Aorta (tissue), 5 donors: ENCODE data around the gene TMEM33. TPM values are rescaled to one million over a fixed set of nuclear protein-coding genes. Genes with fewer than 3 reads are reported as not detected.

ENCODE experiments used
- ATAC-seq: fragments of 200-7000 bp; cut with Tn5 transposase; one replicate; pipeline ENCODE4 v1.9.1; 2022; ENCODE audit warnings: moderate library complexity; ENCODE audit not compliant: low FRiP score
- DNase-seq, 2 donors: peaks; one replicate each; pipeline ENCODE4 v3.0.0-alpha.2; 2020
- H3K27ac ChIP-seq, 2 donors: one replicate each; pipeline ENCODE4 v1.5.1; 2013; ENCODE audit warnings: low read length in 2 of 2, mild to moderate bottlenecking in 2 of 2, moderate library complexity in 2 of 2, control low read depth in 1 of 2, inconsistent platforms in 1 of 2, low read depth in 1 of 2
- H3K27me3 ChIP-seq, 2 donors: one replicate each; pipeline ENCODE4 v1.6.1; 2013; ENCODE audit warnings: control low read depth in 1 of 2, low read length in 1 of 2, mild to moderate bottlenecking in 1 of 2, moderate library complexity in 1 of 2; ENCODE audit not compliant: insufficient read depth in 2 of 2, control insufficient read depth in 1 of 2
- H3K36me3 ChIP-seq, 2 donors: one replicate each; pipeline ENCODE4 v1.6.1; 2013; ENCODE audit warnings: control low read depth in 1 of 2, low read length in 1 of 2, mild to moderate bottlenecking in 1 of 2; ENCODE audit not compliant: insufficient read depth in 2 of 2, control insufficient read depth in 1 of 2
- H3K4me1 ChIP-seq, 2 donors: one replicate each; pipeline ENCODE4 v1.6.1; 2013; ENCODE audit warnings: low read length in 2 of 2, control low read depth in 1 of 2, mild to moderate bottlenecking in 1 of 2, moderate library complexity in 1 of 2; ENCODE audit not compliant: insufficient read depth in 2 of 2, control insufficient read depth in 1 of 2
- H3K4me3 ChIP-seq, 2 donors: one replicate each; pipeline ENCODE4 v1.5.1; 2013; ENCODE audit warnings: low read length in 2 of 2, control low read depth in 1 of 2, mild to moderate bottlenecking in 1 of 2
- H3K9me3 ChIP-seq: one replicate; pipeline ENCODE4 v1.6.1; 2013; ENCODE audit warnings: mild to moderate bottlenecking, low read length; ENCODE audit not compliant: control insufficient read depth
- WGBS, 2 donors: extraction: QIAGEN DNeasy Blood & Tissue Kit; methylation state at CpG; one replicate each; pipeline ENCODE4 v1.1.7; 2013; 5-methylcytosine and 5-hydroxymethylcytosine counted together
- intact Hi-C, 2 donors: fragments of 100-400 bp; cut with DNase I; formaldehyde crosslinking; loops; one replicate each; pipeline versions ENCODE4 v1.14.2 to v1.15.0; 2022
- polyA plus RNA-seq, 2 donors: library from polyadenylated mRNA; stranded (reverse); fragments of 200-250 nt; gene quantifications; one replicate each; pipeline ENCODE4 v1.2.3, GENCODE V29; 2013
- total RNA-seq, 2 donors: library from RNA; stranded (reverse); fragmentation: NEBNext Ultra II Directional; extraction: Animal tissue kit (Norgen Biotek cat#: 25700); gene quantifications; one replicate each; pipeline ENCODE4 v1.2.1, GENCODE V29; 2021
- donor health status: healthy with polysubstance abuse.
- donor health status: Bipolar disorder and iron deficiency.
- donor health status: DM: no; HTN: no; CAD: no.
- donor health status: DM: no; HTN: no; CAD: no.
- donor health status: DM: yes; HTN: yes; CAD: no.

Gene TMEM33
- total and polyA plus RNA-seq, 4 donors = 5.5 to 33.9 (median 17.0) TPM

DNA sequence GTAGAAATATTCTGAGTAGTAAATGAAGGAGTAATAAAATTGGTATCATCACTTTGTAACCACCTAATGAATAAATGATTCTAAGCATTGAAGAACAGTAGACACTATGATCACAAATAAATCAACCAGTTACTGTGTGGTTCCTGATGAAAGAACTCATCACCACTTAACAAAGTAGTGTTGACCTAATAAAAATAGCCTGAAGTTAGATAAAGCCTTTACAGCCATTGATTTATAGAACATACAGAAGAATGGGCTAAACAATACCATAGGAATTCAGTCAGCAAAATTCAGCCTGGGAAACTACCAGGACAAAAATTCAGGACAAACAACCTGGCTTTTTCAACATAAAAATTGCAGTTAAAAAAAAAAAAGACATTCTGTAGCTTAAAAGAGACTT lies 64.1 kb downstream of the TMEM33 start:
- DNase-seq = no peak
- H3K27me3 ChIP-seq = no peaks in the 10 kb centered on the region
- no peaks in the 10 kb centered on the region for H3K4me1 ChIP-seq
- intact Hi-C loops = no loop called here
- ATAC-seq = no peak
- no peak overlapping the region for H3K27ac ChIP-seq
- no peaks in the 10 kb centered on the region for H3K9me3 ChIP-seq
- no peaks in the 10 kb centered on the region for H3K36me3 ChIP-seq
- no peak overlapping the region for H3K4me3 ChIP-seq

DNA sequence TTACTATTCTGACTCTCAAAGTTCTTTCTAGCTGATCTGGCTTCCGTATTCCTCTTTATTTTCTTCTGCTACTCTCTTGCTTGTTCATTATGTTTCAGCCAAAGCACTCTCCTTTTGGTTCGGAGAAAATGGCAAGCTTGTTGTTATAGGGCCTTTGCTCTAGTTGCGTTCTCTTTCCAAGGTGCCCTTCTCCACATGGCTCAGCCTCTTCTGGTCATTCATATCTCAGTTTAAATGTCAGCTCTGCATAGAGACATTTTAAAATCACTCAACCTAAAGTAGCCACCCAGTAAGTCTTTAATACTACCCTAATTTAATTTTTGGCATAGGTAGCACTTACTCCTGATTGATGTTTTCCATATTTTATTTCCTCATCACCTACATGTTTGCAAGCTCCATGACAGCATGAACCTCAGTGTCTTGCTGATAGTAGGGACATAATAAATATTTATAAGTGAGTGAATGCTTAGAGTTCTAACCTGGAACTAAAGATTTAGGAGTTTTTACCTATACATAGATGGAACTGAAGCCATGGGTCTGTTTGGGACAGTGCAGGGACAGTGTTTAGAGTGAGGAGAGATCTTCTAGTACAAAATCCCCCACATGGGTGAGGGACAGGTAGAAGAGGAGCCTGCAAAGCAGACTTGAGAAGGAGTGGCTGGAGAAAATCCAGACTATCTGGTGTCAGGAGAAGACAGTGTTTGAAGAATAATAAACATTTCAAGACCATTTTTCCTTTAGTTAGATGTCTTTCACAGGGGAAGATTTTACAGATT lies 73.0 kb downstream of the TMEM33 start:
- no peak for ATAC-seq
- no peak for DNase-seq

More for the DNA sequence above, 73.0 kb downstream of the TMEM33 start:
- Histone ChIP-seq H3K9me3 (no peaks in the 10 kb centered on the region), H3K36me3 (peaks cover 2% of the 10 kb centered on the region in 2 donors), H3K27ac (no peak overlapping the region), H3K27me3 (no peaks in the 10 kb centered on the region), H3K4me1 (no peaks in the 10 kb centered on the region), H3K4me3 (no peak overlapping the region)
- 95% methylated on average over 3 of the region's 3 CpGs for WGBS, 2 donors
- intact Hi-C loops = no loop called here

Other genes starting within 250 kb of the TMEM33 start
- gene PHOX2B, start 186.7 kb upstream of the TMEM33 start, total RNA-seq = not detected
- gene PHOX2B, start 186.7 kb upstream of the TMEM33 start, polyA plus RNA-seq = not detected
- under 1 TPM; 0.36 to 0.48 TPM for gene DCAF4L1, start 46.3 kb downstream of the TMEM33 start, total RNA-seq
- under 1 TPM; 0.05 to 0.25 TPM for gene DCAF4L1, start 46.3 kb downstream of the TMEM33 start, polyA plus RNA-seq
- gene SLC30A9, start 55.1 kb downstream of the TMEM33 start, total RNA-seq = 10 to 100 TPM; 36.4 to 40.0 TPM
- 10 to 100 TPM; 17.0 to 19.1 TPM for gene SLC30A9, start 55.1 kb downstream of the TMEM33 start, polyA plus RNA-seq
- gene BEND4, start 217.2 kb downstream of the TMEM33 start, total RNA-seq = under 1 TPM; 0.03 to 0.15 TPM
- gene BEND4, start 217.2 kb downstream of the TMEM33 start, polyA plus RNA-seq = not detected